Endometrial microvascular endothelial cells (primary cell): Measurements from ENCODE around the gene CNTN1. TPM values are rescaled to one million over a fixed set of nuclear protein-coding genes. Genes with fewer than 3 reads are reported as not detected.

Source experiments
- in situ Hi-C: cut with HindIII; loops from 2 replicates; pipeline ENCODE4 v1.10.0; 2017; ENCODE audit warnings: low sequenced_read_pairs, low pct_unique_long_range_greater_than_20kb; ENCODE audit errors: inconsistent ontology term
- total RNA-seq: library from RNA; depleted of rRNA; stranded (reverse); fragments of >200 nt; gene quantifications from one replicate; pipeline ENCODE4 v1.2.3, GENCODE V29; 2015; ENCODE audit errors: inconsistent ontology term

Gene CNTN1
- total RNA-seq, 1 donor from 2014 or later = under 0.01 TPM

- in situ Hi-C loops = no loop called here
Observed at GRCh38 chr12:40992158-40992557, 299.9 kb downstream of the CNTN1 start.

GRCh38 chr12:40992674-40993073, 300.4 kb downstream of the CNTN1 start:
- in situ Hi-C loops = no loop called here

DNA sequence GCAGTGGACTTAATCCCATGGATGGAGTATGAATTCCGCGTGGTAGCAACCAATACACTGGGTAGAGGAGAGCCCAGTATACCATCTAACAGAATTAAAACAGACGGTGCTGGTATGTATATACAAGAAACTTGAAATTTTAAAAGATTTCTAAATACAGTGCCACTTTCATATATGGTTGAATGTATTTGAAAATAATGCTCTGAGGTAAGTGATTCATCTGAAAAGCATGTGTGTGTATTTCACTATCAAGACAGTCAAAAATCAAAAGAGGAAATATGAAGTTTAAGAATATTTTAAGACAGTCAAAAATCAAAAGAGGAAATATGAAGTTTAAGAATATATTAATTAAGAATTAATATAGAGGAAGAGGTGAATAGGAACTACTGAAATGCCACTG, 300.9 kb downstream of the CNTN1 start:
- in situ Hi-C loops = no loop called here

DNA sequence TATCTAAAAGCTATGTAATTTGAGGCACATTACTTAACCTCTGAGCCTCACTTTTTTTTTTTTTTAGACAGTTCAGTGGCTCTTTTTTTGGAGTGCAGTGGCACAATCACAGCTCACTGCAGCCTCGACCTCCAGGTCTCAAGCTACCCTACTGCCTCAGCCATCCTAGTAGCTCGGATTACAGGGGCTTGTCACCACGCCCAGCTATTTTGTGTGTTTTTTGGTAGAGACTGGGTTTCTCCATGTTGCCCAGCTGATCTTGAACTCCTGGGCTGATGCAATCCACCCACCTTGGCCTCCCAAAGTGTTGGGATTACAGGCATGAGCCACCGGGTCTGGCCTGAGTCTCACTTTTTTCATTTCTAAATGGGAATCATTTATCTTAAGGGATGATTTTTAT, 303.9 kb downstream of the CNTN1 start:
- in situ Hi-C loops = no loop called here

GRCh38 chr12:40999210-40999609, 307.0 kb downstream of the CNTN1 start:
- in situ Hi-C loops = no loop called here

GRCh38 chr12:41008472-41008871, 316.2 kb downstream of the CNTN1 start:
- in situ Hi-C loops = no loop called here

GRCh38 chr12:41011939-41012338, 319.7 kb downstream of the CNTN1 start:
- in situ Hi-C loops = no loop called here

GRCh38 chr12:41013881-41014642, 321.8 kb downstream of the CNTN1 start:
- in situ Hi-C loops = no loop called here

DNA sequence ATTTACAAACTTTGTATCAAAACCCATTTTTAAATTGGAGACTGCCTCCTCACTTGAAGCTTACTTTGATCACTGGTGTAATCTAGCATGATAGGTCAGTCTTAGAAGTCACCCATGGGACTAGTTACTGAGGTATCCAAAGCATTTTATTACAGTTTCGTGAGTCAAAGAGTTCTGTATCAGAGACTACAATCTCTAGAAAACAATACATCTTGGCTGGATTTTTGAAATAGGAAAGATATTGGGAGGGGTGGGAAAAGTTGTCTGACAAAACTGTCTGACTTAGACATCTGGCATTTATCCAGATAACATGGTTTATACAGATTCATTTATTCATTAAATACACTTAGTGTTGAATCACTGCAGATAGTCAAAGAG, 322.4 kb downstream of the CNTN1 start:
- in situ Hi-C loops = no loop called here

DNA sequence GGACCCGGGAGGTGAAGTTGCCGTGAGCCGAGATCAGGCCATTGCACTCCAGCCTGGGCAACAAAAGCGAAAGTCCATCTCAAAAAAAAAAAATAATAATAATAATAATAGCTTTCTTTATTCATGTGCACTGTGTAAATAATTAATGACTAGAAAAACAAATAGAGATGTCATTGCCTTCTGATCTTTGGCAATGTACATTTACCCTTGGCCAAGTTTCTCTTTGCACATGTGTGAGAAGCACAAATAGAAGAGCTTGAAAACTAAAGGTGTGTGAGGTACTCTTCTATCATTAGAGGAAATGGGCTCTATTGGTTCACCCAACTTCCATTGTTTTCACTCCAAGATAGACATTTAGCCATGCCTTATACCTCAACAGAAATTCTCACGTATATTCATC, 325.8 kb downstream of the CNTN1 start:
- in situ Hi-C loops = no loop called here

GRCh38 chr12:41019461-41019860, 327.2 kb downstream of the CNTN1 start:
- in situ Hi-C loops = no loop called here

GRCh38 chr12:41023836-41024235, 331.6 kb downstream of the CNTN1 start:
- in situ Hi-C loops = no loop called here

GRCh38 chr12:41026151-41026550, 333.9 kb downstream of the CNTN1 start:
- in situ Hi-C loops = no loop called here

- in situ Hi-C loops = no loop called here
Observed at GRCh38 chr12:41032386-41032785, 340.1 kb downstream of the CNTN1 start.

GRCh38 chr12:41034686-41035085, 342.4 kb downstream of the CNTN1 start:
- in situ Hi-C loops = no loop called here

DNA sequence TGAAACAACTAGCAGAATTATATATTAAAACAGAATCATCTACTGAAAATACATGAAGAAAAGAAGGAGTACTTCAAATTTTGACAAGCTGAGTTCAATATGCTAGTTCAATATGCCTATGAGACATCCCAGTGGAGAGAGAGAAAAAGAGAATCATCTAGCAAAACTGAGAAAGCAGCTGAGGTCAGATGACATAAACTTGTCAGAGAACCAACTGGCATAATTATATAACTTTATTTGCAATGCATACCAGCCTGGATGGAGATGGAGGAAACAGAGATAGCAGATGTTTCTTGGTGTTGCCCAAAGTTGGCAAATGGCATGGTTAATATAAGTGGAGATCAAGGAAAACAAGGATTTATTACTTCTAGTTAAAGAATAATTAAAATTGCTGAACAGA, 347.2 kb downstream of the CNTN1 start:
- in situ Hi-C loops = no loop called here

GRCh38 chr12:41045509-41045908, 353.3 kb downstream of the CNTN1 start:
- in situ Hi-C loops = no loop called here

DNA sequence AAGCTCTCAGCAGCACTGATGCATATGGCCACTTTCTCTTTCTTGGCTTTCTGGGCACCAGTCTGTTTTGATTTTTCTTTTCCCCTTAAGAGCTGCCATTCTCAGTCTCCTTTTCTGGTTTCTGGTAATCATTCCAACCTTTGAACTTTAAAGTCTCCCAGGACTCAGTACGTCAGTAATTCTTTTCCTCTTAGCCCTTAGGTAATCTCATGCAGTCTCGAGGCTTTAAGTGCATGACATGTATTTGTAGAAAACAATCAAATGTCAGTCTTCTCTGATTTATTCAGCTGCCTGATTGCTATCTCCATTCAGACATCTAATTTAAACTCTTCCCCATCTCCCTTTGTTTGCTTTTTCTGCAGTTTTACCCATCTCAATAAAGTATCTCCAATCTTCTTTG, 356.8 kb downstream of the CNTN1 start:
- in situ Hi-C loops = no loop called here

- in situ Hi-C loops = no loop called here
Observed at GRCh38 chr12:41051954-41052353, 359.7 kb downstream of the CNTN1 start.

DNA sequence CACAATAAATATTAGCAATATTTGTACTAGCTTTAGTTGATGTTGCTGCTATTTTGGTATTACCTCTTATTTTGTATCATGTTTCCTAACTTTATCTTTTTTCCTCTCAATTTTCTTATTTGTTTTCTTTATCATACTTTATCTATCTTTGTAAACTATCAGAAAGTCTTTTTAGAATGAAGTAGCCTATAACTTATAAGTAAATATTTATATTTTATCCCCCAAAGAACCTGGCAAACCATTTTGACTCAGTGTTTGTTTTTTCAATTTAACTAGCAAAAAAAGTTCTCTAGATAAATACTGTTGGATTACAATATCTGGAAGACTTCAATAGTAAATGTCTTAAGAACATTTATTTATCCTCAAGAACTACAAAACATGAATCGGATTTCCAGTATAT, 360.2 kb downstream of the CNTN1 start:
- in situ Hi-C loops = no loop called here

GRCh38 chr12:41053046-41053445, 360.8 kb downstream of the CNTN1 start:
- in situ Hi-C loops = no loop called here
